ENCODE results near the gene METTL8.

GRCh38 chr2:171287611-171288010, 146.2 kb downstream of the METTL8 start:
- TF ChIP-seq SUZ12 (IDR thresholded peaks at IDR 0.05) (no peak), TARDBP (IDR thresholded peaks at IDR 0.05) (no peak), SP1 (IDR thresholded peaks at IDR 0.05) (no peak), L3MBTL2 (conservative IDR thresholded peaks at IDR 0.05) (no peak), FOXM1 (IDR thresholded peaks at IDR 0.05; ENCODE audit: borderline replicate concordance) (no peak), BHLHE40 (IDR thresholded peaks at IDR 0.05; ENCODE audit: borderline replicate concordance) (no peak), NFRKB (IDR thresholded peaks at IDR 0.05) (no peak)

Data from HEK293T (cell line).